ENCODE results near the gene EVA1B.

GRCh38 chr1:36276688-36277087 is 46.8 kb downstream of the EVA1B start:
- TF ChIP-seq CTCF (IDR thresholded peaks at IDR 0.05) (no peak), POLR2AphosphoS5 (IDR thresholded peaks at IDR 0.05) (no peak)

Measured in gastroesophageal sphincter (tissue), 3 donors.